IMR-90 (cell line): Measurements from ENCODE around the gene PLEKHJ1. TPM values are rescaled to one million over a fixed set of nuclear protein-coding genes. Genes with fewer than 3 reads are reported as not detected.

ENCODE experiments used
- ATAC-seq: fragments of 200-7000 bp; cut with Tn5 transposase; 2 replicates; pipeline ENCODE4 v1.9.1; 2020; ENCODE audit warnings: low read depth, mild to moderate bottlenecking, moderate library complexity
- BruUV-seq: library from RNA; stranded (reverse); fragments of 400-500 nt; replicated peaks from 2 replicates; lab custom pipeline; 2021; lab: Mats Ljungman, UMichigan
- CTCF ChIA-PET: fragments of 300-600 bp; formaldehyde crosslinking; extraction: SDS; loops from one replicate; lab custom pipeline; 2021; ENCODE audit warnings: antibody characterized with exemption; lab: Yijun Ruan, JAX
- POLR2A ChIA-PET: fragments of 300-600 bp; sonication (Branson Sonifier 250); formaldehyde crosslinking; loops from one replicate; lab custom pipeline; 2022; ENCODE audit warnings: antibody characterized with exemption; ENCODE audit not compliant: unreplicated experiment; lab: Charles Lee
- DNase-seq: peaks from one replicate; pipeline ENCODE4 v3.0.0; 2013
- H2AFZ ChIP-seq: replicated peaks from 2 replicates; pipeline ENCODE3; 2013; ENCODE audit warnings: low read length, mild to moderate bottlenecking; ENCODE audit not compliant: poor library complexity
- H2AK5ac ChIP-seq: 2 replicates; pipeline ENCODE4 v1.6.1; 2013; ENCODE audit warnings: low read depth, low read length, inconsistent platforms
- H2AK9ac ChIP-seq: replicated peaks from 2 replicates; pipeline ENCODE3; 2013; ENCODE audit warnings: mild to moderate bottlenecking, low read depth, low read length, moderate library complexity; ENCODE audit not compliant: poor library complexity
- H2BK120ac ChIP-seq: 2 replicates; pipeline ENCODE4 v1.6.1; 2013; ENCODE audit warnings: low read depth, low read length, inconsistent platforms
- H2BK15ac ChIP-seq: 3 replicates; pipeline ENCODE4 v1.6.1; 2013; ENCODE audit warnings: low read depth, low read length, inconsistent platforms
- H2BK20ac ChIP-seq: 2 replicates; pipeline ENCODE4 v1.6.1; 2013; ENCODE audit warnings: low read depth, mild to moderate bottlenecking, inconsistent platforms, low read length, moderate library complexity
- H2BK5ac ChIP-seq: 2 replicates; pipeline ENCODE4 v1.6.1; 2013; ENCODE audit warnings: mild to moderate bottlenecking, low read depth, low read length, inconsistent platforms; ENCODE audit not compliant: poor library complexity, severe bottlenecking
- H3K14ac ChIP-seq: replicated peaks from 2 replicates; pipeline ENCODE4 v1.6.1; 2013; ENCODE audit warnings: low read depth, low read length, inconsistent platforms
- H3K18ac ChIP-seq: 2 replicates; pipeline ENCODE4 v1.6.1; 2013; ENCODE audit warnings: low read depth, low read length, control low read depth
- H3K23ac ChIP-seq: 2 replicates; pipeline ENCODE4 v1.6.1; 2013; ENCODE audit warnings: low read depth, low read length, inconsistent platforms
- H3K27ac ChIP-seq: 2 replicates; pipeline ENCODE4 v1.5.1; 2013; ENCODE audit warnings: mild to moderate bottlenecking, control low read depth, low read length; ENCODE audit not compliant: insufficient read depth
- H3K27me3 ChIP-seq: 2 replicates; pipeline ENCODE4 v1.6.1; 2013; ENCODE audit warnings: low read length; ENCODE audit not compliant: control insufficient read depth, insufficient read depth
- H3K36me3 ChIP-seq: 2 replicates; pipeline ENCODE4 v1.6.1; 2013; ENCODE audit warnings: low read length, mixed read lengths; ENCODE audit not compliant: control insufficient read depth, insufficient read depth
- H3K4ac ChIP-seq: 2 replicates; pipeline ENCODE4 v1.6.1; 2013; ENCODE audit warnings: low read depth, low read length, inconsistent platforms
- H3K4me1 ChIP-seq: 2 replicates; pipeline ENCODE4 v1.6.1; 2013; ENCODE audit warnings: low read length, mixed read lengths; ENCODE audit not compliant: control insufficient read depth, insufficient read depth
- H3K4me2 ChIP-seq: 2 replicates; pipeline ENCODE4 v1.6.1; 2013; ENCODE audit warnings: low read depth, mild to moderate bottlenecking, control low read depth, low read length, moderate library complexity
- H3K4me3 ChIP-seq: 2 replicates; pipeline ENCODE4 v1.5.1; 2013; ENCODE audit warnings: low read depth, mild to moderate bottlenecking, control low read depth, low read length, moderate library complexity; ENCODE audit not compliant: insufficient read depth
- H3K56ac ChIP-seq: 2 replicates; pipeline ENCODE4 v1.6.1; 2013; ENCODE audit warnings: low read length, inconsistent platforms; ENCODE audit not compliant: insufficient read depth; ENCODE audit errors: extremely low read depth
- H3K79me1 ChIP-seq, 2 experiments: 2 replicates each; pipeline ENCODE4 v1.6.1; 2013; ENCODE audit warnings: low read length in 2 of 2, inconsistent platforms in 1 of 2, low read depth in 1 of 2
- H3K9ac ChIP-seq: 2 replicates; pipeline ENCODE4 v1.6.1; 2013; ENCODE audit warnings: low read depth, low read length, control low read depth
- H3K9me1 ChIP-seq: 2 replicates; pipeline ENCODE4 v1.6.1; 2013; ENCODE audit warnings: low read length, inconsistent platforms; ENCODE audit not compliant: insufficient read depth
- H3K9me3 ChIP-seq: 2 replicates; pipeline ENCODE4 v1.6.1; 2013; ENCODE audit warnings: low read length; ENCODE audit not compliant: control insufficient read depth, insufficient read depth
- H4K20me1 ChIP-seq: 2 replicates; pipeline ENCODE4 v1.6.1; 2013; ENCODE audit warnings: low read length, inconsistent platforms; ENCODE audit not compliant: insufficient read depth
- H4K5ac ChIP-seq: 2 replicates; pipeline ENCODE4 v1.6.1; 2013; ENCODE audit warnings: mild to moderate bottlenecking, low read depth, low read length, control low read depth
- H4K8ac ChIP-seq, 2 experiments: 2 replicates each; pipeline ENCODE4 v1.6.1; 2013; ENCODE audit warnings: low read depth in 2 of 2, low read length in 2 of 2, control low read depth in 1 of 2, inconsistent platforms in 1 of 2
- H4K91ac ChIP-seq: 2 replicates; pipeline ENCODE4 v1.6.1; 2013; ENCODE audit warnings: low read depth, low read length, inconsistent platforms; ENCODE audit not compliant: insufficient read depth
- BHLHE40 ChIP-seq: fragments of 150-350 bp; IDR thresholded peaks from 2 replicates; pipeline ENCODE4 v1.6.1; 2016; ENCODE audit warnings: mild to moderate bottlenecking, low read depth, low read length
- CEBPB ChIP-seq: IDR thresholded peaks from 2 replicates; pipeline ENCODE4 v1.6.1; 2012; ENCODE audit warnings: low read depth, low read length, improper control_type of control experiment
- CHD1 ChIP-seq: IDR thresholded peaks from 2 replicates; pipeline ENCODE4 v1.6.1; 2012; ENCODE audit warnings: low read depth, low read length, improper control_type of control experiment
- CTCF ChIP-seq: conservative IDR thresholded peaks from 2 replicates; pipeline ENCODE4 v1.5.1; 2012; ENCODE audit warnings: mild to moderate bottlenecking, low read depth, low read length, improper control_type of control experiment
- FOS ChIP-seq: fragments of 150-350 bp; IDR thresholded peaks from 2 replicates; pipeline ENCODE4 v1.6.1; 2016; ENCODE audit warnings: low read depth, low read length
- MAFK ChIP-seq: IDR thresholded peaks from 2 replicates; pipeline ENCODE4 v1.6.1; 2012; ENCODE audit warnings: low read depth, low read length, improper control_type of control experiment
- MAZ ChIP-seq: IDR thresholded peaks from 2 replicates; pipeline ENCODE4 v1.6.1; 2012; ENCODE audit warnings: low read depth, mild to moderate bottlenecking, low read length, improper control_type of control experiment, moderate library complexity, borderline replicate concordance
- MXI1 ChIP-seq: IDR thresholded peaks from 2 replicates; pipeline ENCODE4 v1.6.1; 2012; ENCODE audit warnings: low read depth, mild to moderate bottlenecking, low read length, moderate library complexity, borderline replicate concordance
- NFE2L2 ChIP-seq: fragments of 150-350 bp; IDR thresholded peaks from 2 replicates; pipeline ENCODE4 v1.6.1; 2016; ENCODE audit warnings: low read depth, mild to moderate bottlenecking, low read length
- POLR2A ChIP-seq: IDR thresholded peaks from 2 replicates; pipeline ENCODE4 v1.6.1; 2012; ENCODE audit warnings: mild to moderate bottlenecking, low read depth, low read length
- RCOR1 ChIP-seq: IDR thresholded peaks from 2 replicates; pipeline ENCODE4 v1.6.1; 2012; ENCODE audit warnings: mild to moderate bottlenecking, low read length, improper control_type of control experiment; ENCODE audit not compliant: insufficient replicate concordance
- SMC3 ChIP-seq: fragments of 150-350 bp; IDR thresholded peaks from 2 replicates; pipeline ENCODE4 v1.6.1; 2016; ENCODE audit warnings: low read depth, mild to moderate bottlenecking, antibody characterized with exemption, low read length, moderate library complexity
- USF2 ChIP-seq: fragments of 150-350 bp; IDR thresholded peaks from 2 replicates; pipeline ENCODE4 v1.6.1; 2017; ENCODE audit warnings: mild to moderate bottlenecking, antibody characterized with exemption, low read length, low read depth
- WGBS, 2 experiments: methylation state at CpG; one replicate each; pipeline versions ENCODE4 v1.1.5 to v1.1.7; 2013; ENCODE audit warnings: missing lambda C conversion rate in 2 of 2; ENCODE audit not compliant: insufficient read length in 1 of 2; ENCODE audit errors: extremely low coverage in 2 of 2; 5-methylcytosine and 5-hydroxymethylcytosine counted together
- dilution Hi-C: fragments of 300-500 bp; cut with HindIII; formaldehyde crosslinking; loops from one replicate; pipeline ENCODE4 v1.14.3; 2018; ENCODE audit warnings: low sequenced_read_pairs; ENCODE audit not compliant: unreplicated experiment
- in situ Hi-C: fragments of 300-500 bp; cut with MboI; formaldehyde crosslinking; loops from 3 replicates; pipeline ENCODE4 v1.14.3; 2019; ENCODE audit warnings: low sequenced_read_pairs, inconsistent platforms, mixed read lengths
- intact Hi-C: fragments of 100-400 bp; cut with micrococcal nuclease; formaldehyde crosslinking; loops from 2 replicates; pipeline ENCODE4 v1.10.0; 2022
- polyA plus RNA-seq, 3 experiments: library from polyadenylated mRNA; depleted of rRNA; stranded (reverse); fragments of >200 nt; gene quantifications; 2 replicates each; pipeline ENCODE4 v1.2.3, GENCODE V29; 2012; ENCODE audit warnings: low replicate concordance in 1 of 3
- total RNA-seq: library from RNA; depleted of rRNA; stranded (reverse); fragments of >200 nt; gene quantifications from 2 replicates; pipeline ENCODE4 v1.2.3, GENCODE V29; 2012
- TF ChIP-seq, protein P1 (sequence below): fragments of 150-350 bp; IDR thresholded peaks from 2 replicates; pipeline ENCODE4 v1.6.1; 2016; ENCODE audit warnings: low read depth, mild to moderate bottlenecking, low read length, moderate library complexity, borderline replicate concordance

The PLEKHJ1 gene
- total and polyA plus RNA-seq, 2 of the 4 experiments (the other 2 are of a cell fraction) = 31.7 to 62.8 TPM

GRCh38 chr19:2209408-2209807 is 26.7 kb downstream of the PLEKHJ1 start:
- Histone ChIP-seq H3K23ac (no peak overlapping the region), H3K9ac (no peak overlapping the region), H3K9me3 (no peaks in the 10 kb centered on the region), H3K56ac (no peak overlapping the region), H2BK120ac (no peak overlapping the region), H4K5ac (no peak overlapping the region), H2BK15ac (no peak overlapping the region), H3K36me3 (peaks cover 51% of the 10 kb centered on the region), H2AK9ac (no peak overlapping the region), H4K8ac (no peak overlapping the region), H2AFZ (peak overlapping the region; percentile 58), H3K4ac (peak overlapping the region; percentile 65; the same call in 1 of the 2 replicates), H3K4me3 (no peak overlapping the region), H2BK5ac (no peak overlapping the region), H4K20me1 (peaks cover 6% of the 10 kb centered on the region; the same call in 1 of the 2 replicates), H2BK20ac (no peak overlapping the region), H3K79me1 (peaks cover 21 to 72% of the 10 kb centered on the region in 2 experiments), H3K27ac (no peak overlapping the region), H3K18ac (no peak overlapping the region), H3K4me2 (no peak overlapping the region), H3K4me1 (peaks cover 10% of the 10 kb centered on the region), H3K27me3 (no peaks in the 10 kb centered on the region), H2AK5ac (no peak overlapping the region), H3K14ac (no peak overlapping the region), H4K91ac (no peak overlapping the region), H3K9me1 (peaks cover 7% of the 10 kb centered on the region; the same call in 1 of the 2 replicates)
- in situ Hi-C loops (no loop called here), intact Hi-C loops (no loop called here), dilution Hi-C loops (no loop called here)
- POLR2A ChIA-PET = no interaction called here
- TF ChIP-seq SMC3 (no peak), POLR2A (no peak), CTCF (no peak), CHD1 (no peak), MAZ (no peak), MXI1 (no peak), FOS (no peak), BHLHE40 (no peak), NFE2L2 (no peak), USF2 (no peak), RCOR1 (no peak), MAFK (no peak), CEBPB (no peak)
- TF ChIP-seq, protein P1, sequence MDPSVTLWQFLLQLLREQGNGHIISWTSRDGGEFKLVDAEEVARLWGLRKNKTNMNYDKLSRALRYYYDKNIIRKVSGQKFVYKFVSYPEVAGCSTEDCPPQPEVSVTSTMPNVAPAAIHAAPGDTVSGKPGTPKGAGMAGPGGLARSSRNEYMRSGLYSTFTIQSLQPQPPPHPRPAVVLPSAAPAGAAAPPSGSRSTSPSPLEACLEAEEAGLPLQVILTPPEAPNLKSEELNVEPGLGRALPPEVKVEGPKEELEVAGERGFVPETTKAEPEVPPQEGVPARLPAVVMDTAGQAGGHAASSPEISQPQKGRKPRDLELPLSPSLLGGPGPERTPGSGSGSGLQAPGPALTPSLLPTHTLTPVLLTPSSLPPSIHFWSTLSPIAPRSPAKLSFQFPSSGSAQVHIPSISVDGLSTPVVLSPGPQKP = no peak
- BruUV-seq = no TSS peak
- ATAC-seq (no peak), DNase-seq (no peak)
- CTCF ChIA-PET = no interaction called here
- WGBS, 2 experiments = 82% methylated on average over 2 of the region's 17 CpGs; no CpG with 5 or more reads in 1 of the 2 experiments
